GM23338 (cell line): ENCODE measurements around the gene CFAP74. TPM values are rescaled to one million over a fixed set of nuclear protein-coding genes. Genes with fewer than 3 reads are reported as not detected.

Source experiments
- ATAC-seq: fragments of 200-7000 bp; cut with Tn5 transposase; 3 replicates; pipeline ENCODE4 v1.9.1; 2020
- DNase-seq: peaks from one replicate; pipeline ENCODE4 v3.0.0-alpha.2; 2015; ENCODE audit warnings: low spot score
- H2AFZ ChIP-seq: fragments of 200-600 bp; sonication (generic); 2 replicates; pipeline ENCODE4 v1.8.0; 2016; ENCODE audit warnings: antibody characterized with exemption, mild to moderate bottlenecking, moderate library complexity
- H3F3A ChIP-seq: fragments of 200-600 bp; sonication (generic); replicated peaks from 2 replicates; pipeline ENCODE4 v1.8.0; 2017; ENCODE audit warnings: antibody characterized with exemption, mixed run types, low read depth
- H3K27ac ChIP-seq: fragments of 200-600 bp; sonication (generic); 2 replicates; pipeline ENCODE4 v1.6.1; 2016; ENCODE audit warnings: low read depth
- H3K27me3 ChIP-seq: fragments of 200-600 bp; sonication (generic); 2 replicates; pipeline ENCODE4 v1.8.0; 2016; ENCODE audit warnings: mild to moderate bottlenecking, mixed run types, moderate library complexity; ENCODE audit not compliant: insufficient read depth
- H3K36me3 ChIP-seq: fragments of 200-600 bp; sonication (generic); 2 replicates; pipeline ENCODE4 v1.8.0; 2016; ENCODE audit warnings: mild to moderate bottlenecking; ENCODE audit not compliant: insufficient read depth
- H3K4me1 ChIP-seq: fragments of 200-600 bp; sonication (generic); 2 replicates; pipeline ENCODE4 v1.8.0; 2016; ENCODE audit warnings: mild to moderate bottlenecking, moderate library complexity; ENCODE audit not compliant: insufficient read depth
- H3K4me2 ChIP-seq: fragments of 200-600 bp; sonication (generic); 2 replicates; pipeline ENCODE4 v1.7.1; 2017; ENCODE audit warnings: mixed run types
- H3K4me3 ChIP-seq: fragments of 200-600 bp; sonication (generic); 2 replicates; pipeline ENCODE4 v1.6.1; 2016; ENCODE audit warnings: mixed run types
- H3K79me2 ChIP-seq: fragments of 200-600 bp; sonication (generic); replicated peaks from 2 replicates; pipeline ENCODE4 v1.8.0; 2017; ENCODE audit warnings: mild to moderate bottlenecking; ENCODE audit not compliant: insufficient read depth
- H3K9me2 ChIP-seq: fragments of 200-600 bp; sonication (generic); 2 replicates; pipeline ENCODE4 v1.8.0; 2017; ENCODE audit not compliant: insufficient read depth
- H4K20me1 ChIP-seq: fragments of 200-600 bp; sonication (generic); replicated peaks from 2 replicates; pipeline ENCODE4 v1.8.0; 2017; ENCODE audit warnings: mild to moderate bottlenecking; ENCODE audit not compliant: insufficient read depth
- H3K27ac Mint-ChIP-seq: 2 replicates; pipeline ENCODE4 v1.8.0; 2020; ENCODE audit warnings: inconsistent platforms, mild to moderate bottlenecking, moderate library complexity, mixed read lengths
- H3K27me3 Mint-ChIP-seq: 3 replicates; pipeline ENCODE4 v1.8.0; 2022; ENCODE audit warnings: low read depth, mild to moderate bottlenecking, moderate library complexity, mixed read lengths, inconsistent platforms; ENCODE audit not compliant: insufficient read depth, poor library complexity
- H3K36me3 Mint-ChIP-seq: 3 replicates; pipeline ENCODE4 v1.8.0; 2021; ENCODE audit warnings: low read depth, mild to moderate bottlenecking, inconsistent platforms, moderate library complexity, mixed read lengths
- H3K4me1 Mint-ChIP-seq: 3 replicates; pipeline ENCODE4 v1.8.0; 2020; ENCODE audit warnings: mild to moderate bottlenecking, inconsistent platforms, mixed read lengths
- H3K4me3 Mint-ChIP-seq: 3 replicates; pipeline ENCODE4 v1.8.0; 2021; ENCODE audit warnings: moderate library complexity, mild to moderate bottlenecking, inconsistent platforms, mixed read lengths
- H3K9me3 Mint-ChIP-seq: 3 replicates; pipeline ENCODE4 v1.8.0; 2020; ENCODE audit warnings: moderate library complexity, mild to moderate bottlenecking, inconsistent platforms, mixed read lengths
- CTCF ChIP-seq, 2 experiments: fragments of 200-600 bp in 1 of 2; sonication (generic) in 1 of 2; conservative IDR thresholded peaks; 2 replicates each; pipeline versions ENCODE4 v1.5.1 to v1.6.1; 2016 to 2017; ENCODE audit warnings: antibody characterized with exemption in 2 of 2, low read depth in 2 of 2, mild to moderate bottlenecking in 2 of 2, moderate library complexity in 1 of 2
- ETS1 ChIP-seq: IDR thresholded peaks from 2 replicates; pipeline ENCODE4 v1.6.1; 2016; ENCODE audit warnings: antibody characterized with exemption
- EZH2phosphoT487 ChIP-seq: fragments of 200-600 bp; sonication (generic); IDR thresholded peaks from one replicate; pipeline ENCODE4 v1.8.1; 2018; ENCODE audit warnings: antibody characterized with exemption; ENCODE audit not compliant: unreplicated experiment
- JUNB ChIP-seq: IDR thresholded peaks from one replicate; pipeline ENCODE4 v1.6.1; 2016; ENCODE audit warnings: antibody characterized with exemption; ENCODE audit not compliant: unreplicated experiment
- NANOG ChIP-seq: IDR thresholded peaks from 2 replicates; pipeline ENCODE4 v1.6.1; 2016; ENCODE audit warnings: antibody characterized with exemption, borderline replicate concordance
- POLR2AphosphoS5 ChIP-seq: IDR thresholded peaks from 2 replicates; pipeline ENCODE4 v1.6.1; 2016; ENCODE audit warnings: antibody characterized with exemption, low read depth
- STAT1 ChIP-seq: IDR thresholded peaks from one replicate; pipeline ENCODE4 v1.6.1; 2016; ENCODE audit warnings: antibody characterized with exemption; ENCODE audit not compliant: unreplicated experiment
- ZNF331 ChIP-seq: fragments of 250-450 bp; sonication (Bioruptor Pico); IDR thresholded peaks from 2 replicates; pipeline ENCODE4 v1.5.0; 2020; ENCODE audit warnings: low read depth, mild to moderate bottlenecking, moderate library complexity
- polyA plus RNA-seq: library from polyadenylated mRNA; unstranded; fragments of >200 nt; fragmentation: Nextera tagmentation; extraction: Ambion mirVana; gene quantifications from 2 replicates; pipeline ENCODE4 v1.2.1, GENCODE V29; 2016
- total RNA-seq: library from RNA; depleted of rRNA; stranded (reverse); fragments of >200 nt; shearing (Covaris generic); gene quantifications from 2 replicates; pipeline ENCODE4 v1.2.3, GENCODE V29; 2014

Gene CFAP74
- total and polyA plus RNA-seq, 2 experiments from 2014 or later = 0.21 TPM; not detected in 1

- no peak for ATAC-seq
- no peaks in the 10 kb centered on the region; the same call in 2 of the 3 replicates for H3K4me1 Mint-ChIP-seq
Measured at GRCh38 chr1:2041305-2041704, 37.7 kb upstream of the CFAP74 start.

GRCh38 chr1:2039251-2039650, 35.7 kb upstream of the CFAP74 start:
- H4K20me1 ChIP-seq = no peaks in the 10 kb centered on the region
- H3K4me3 ChIP-seq = no peak overlapping the region
- Mint-ChIP-seq H3K4me3 (no peak overlapping the region), H3K36me3 (no peaks in the 10 kb centered on the region), H3K27ac (no peak overlapping the region), H3K27me3 (peaks cover 10% of the 10 kb centered on the region), H3K9me3 (no peaks in the 10 kb centered on the region; the same call in 2 of the 3 replicates), H3K4me1 (no peaks in the 10 kb centered on the region; the same call in 2 of the 3 replicates)
- H3F3A ChIP-seq = no peaks in the 10 kb centered on the region
- H3K4me2 ChIP-seq = no peak overlapping the region
- no peaks in the 10 kb centered on the region for H3K4me1 ChIP-seq
- no peaks in the 10 kb centered on the region for H3K79me2 ChIP-seq
- H2AFZ ChIP-seq = no peak overlapping the region
- no peaks in the 10 kb centered on the region for H3K9me2 ChIP-seq
- no peak overlapping the region for H3K27ac ChIP-seq
- TF ChIP-seq JUNB (no peak), CTCF (conservative IDR thresholded peaks at IDR 0.05; ENCODE audit: low read depth in 2 of 2) (no peak), ETS1 (no peak), NANOG (no peak)
- no peaks in the 10 kb centered on the region for H3K27me3 ChIP-seq
- DNase-seq = no peak
- ATAC-seq = no peak
- H3K36me3 ChIP-seq = no peaks in the 10 kb centered on the region

More at GRCh38 chr1:2041305-2041704, 37.7 kb upstream of the CFAP74 start:
- Histone ChIP-seq H3K27me3 (no peaks in the 10 kb centered on the region), H3K4me1 (no peaks in the 10 kb centered on the region; the same call in 1 of the 2 replicates), H4K20me1 (no peaks in the 10 kb centered on the region), H3K4me2 (no peak overlapping the region), H3F3A (0 out of 2 replicates have a peak, but pooled peaks cover 5% of the 10 kb centered on the region), H3K79me2 (no peaks in the 10 kb centered on the region), H3K9me2 (no peaks in the 10 kb centered on the region), H3K4me3 (no peak overlapping the region), H2AFZ (no peak overlapping the region), H3K36me3 (no peaks in the 10 kb centered on the region), H3K27ac (no peak overlapping the region)
- H3K4me3 Mint-ChIP-seq = no peak overlapping the region
- H3K27me3 Mint-ChIP-seq = peaks cover 18% of the 10 kb centered on the region
- TF ChIP-seq ZNF331 (CRISPR knock-in tag) = no peak
- TF ChIP-seq EZH2phosphoT487 = no peak
- TF ChIP-seq NANOG = no peak
- no peak for TF ChIP-seq POLR2AphosphoS5
- H3K9me3 Mint-ChIP-seq = no peaks in the 10 kb centered on the region; the same call in 2 of the 3 replicates
- DNase-seq = no peak
- no peak overlapping the region for H3K27ac Mint-ChIP-seq
- H3K36me3 Mint-ChIP-seq = no peaks in the 10 kb centered on the region; the same call in 2 of the 3 replicates

- H3K27me3 Mint-ChIP-seq = peaks cover 5% of the 10 kb centered on the region
- no peak overlapping the region for H3K27ac Mint-ChIP-seq
Measured at GRCh38 chr1:2038229-2038628, 34.6 kb upstream of the CFAP74 start.

More at GRCh38 chr1:2038229-2038628, 34.6 kb upstream of the CFAP74 start:
- Histone ChIP-seq H4K20me1 (no peaks in the 10 kb centered on the region), H3K4me1 (no peaks in the 10 kb centered on the region), H3K4me3 (no peak overlapping the region), H3K27me3 (no peaks in the 10 kb centered on the region), H3K79me2 (no peaks in the 10 kb centered on the region), H3K36me3 (no peaks in the 10 kb centered on the region), H2AFZ (no peak overlapping the region), H3K9me2 (no peaks in the 10 kb centered on the region), H3F3A (no peaks in the 10 kb centered on the region), H3K27ac (no peak overlapping the region), H3K4me2 (no peak overlapping the region)
- Mint-ChIP-seq H3K36me3 (no peaks in the 10 kb centered on the region), H3K4me1 (0 out of 3 replicates have a peak, but pooled peaks cover 2% of the 10 kb centered on the region), H3K9me3 (no peaks in the 10 kb centered on the region; the same call in 2 of the 3 replicates), H3K4me3 (no peak overlapping the region)
- no peak for DNase-seq
- TF ChIP-seq JUNB (no peak), STAT1 (no peak), ZNF331 (CRISPR knock-in tag) (peak; percentile 77)
- no peak for ATAC-seq
